ENCODE measurements around the gene POLN. TPM values are rescaled to one million over a fixed set of nuclear protein-coding genes. Genes with fewer than 3 reads are reported as not detected.

POLN gene
- total RNA-seq, 1 experiment from 2014 or later: 1.2 TPM

DNA sequence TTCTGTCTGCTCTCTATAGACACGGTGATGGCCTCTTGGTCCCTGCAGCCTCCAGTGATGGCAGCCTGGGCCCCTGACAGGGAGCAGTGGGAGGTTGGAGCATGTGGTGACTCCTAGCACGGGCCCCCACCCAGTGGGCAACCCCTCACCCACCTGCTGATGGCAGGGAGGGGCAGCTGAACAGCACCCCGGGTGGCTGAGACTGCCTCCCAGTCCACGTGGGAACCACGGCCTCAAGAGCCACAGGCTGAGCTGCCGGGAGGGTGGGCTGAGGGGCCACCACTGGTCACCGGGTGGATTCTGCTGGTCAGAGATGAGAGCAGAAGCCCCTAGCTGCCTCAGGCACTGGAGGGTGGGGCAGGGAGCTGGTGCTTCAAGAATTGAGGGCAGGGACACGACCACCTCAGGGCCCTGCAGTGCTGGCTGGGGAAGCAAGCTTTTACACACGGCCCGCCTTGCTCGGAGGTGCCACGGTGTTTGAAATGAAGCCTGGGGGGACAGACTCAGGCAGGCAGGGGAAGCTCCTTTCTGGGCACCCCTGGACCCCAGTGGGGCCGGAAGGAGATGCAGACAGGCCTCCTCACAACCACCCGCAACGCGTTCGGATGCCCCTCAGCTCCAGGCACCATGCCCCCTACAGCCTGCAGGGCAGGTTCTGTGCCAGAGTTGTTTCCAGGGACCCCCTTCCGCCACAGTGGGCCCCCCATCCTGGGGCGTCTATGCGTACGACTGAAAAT, 6.3 kb upstream of the POLN start:
- Histone ChIP-seq H3K4me3 (ENCODE audit: low read depth, low read length) (no peak overlapping the region), H3K4me1 (no peaks in the 10 kb centered on the region), H3K9me3 (no peaks in the 10 kb centered on the region), H3K27me3 (replicated peaks; ENCODE audit: control insufficient read depth, insufficient read depth, low read length) (no peaks in the 10 kb centered on the region), H3K36me3 (ENCODE audit: control insufficient read depth, insufficient read depth, low read length) (no peaks in the 10 kb centered on the region)
- CTCF ChIA-PET: no interaction called here
- H3K4me3 Mint-ChIP-seq (ENCODE audit: unreplicated experiment): no peak overlapping the region
- no peaks in the 10 kb centered on the region for H3K9me3 Mint-ChIP-seq (ENCODE audit: unreplicated experiment)
- H3K4me1 Mint-ChIP-seq (ENCODE audit: low read depth, unreplicated experiment): peaks cover 7% of the 10 kb centered on the region
- H3K27ac Mint-ChIP-seq (ENCODE audit: unreplicated experiment): no peak overlapping the region
- POLR2A ChIA-PET: no interaction called here
- BruUV-seq (replicated peaks): no TSS peak
- intact Hi-C loops (cut with micrococcal nuclease; ENCODE audit: unreplicated experiment): loop anchor here (10.0 kb wide), 1 partner anchor 107 kb away; no protein-coding TSS in a partner anchor
- TF ChIP-seq, protein P1, sequence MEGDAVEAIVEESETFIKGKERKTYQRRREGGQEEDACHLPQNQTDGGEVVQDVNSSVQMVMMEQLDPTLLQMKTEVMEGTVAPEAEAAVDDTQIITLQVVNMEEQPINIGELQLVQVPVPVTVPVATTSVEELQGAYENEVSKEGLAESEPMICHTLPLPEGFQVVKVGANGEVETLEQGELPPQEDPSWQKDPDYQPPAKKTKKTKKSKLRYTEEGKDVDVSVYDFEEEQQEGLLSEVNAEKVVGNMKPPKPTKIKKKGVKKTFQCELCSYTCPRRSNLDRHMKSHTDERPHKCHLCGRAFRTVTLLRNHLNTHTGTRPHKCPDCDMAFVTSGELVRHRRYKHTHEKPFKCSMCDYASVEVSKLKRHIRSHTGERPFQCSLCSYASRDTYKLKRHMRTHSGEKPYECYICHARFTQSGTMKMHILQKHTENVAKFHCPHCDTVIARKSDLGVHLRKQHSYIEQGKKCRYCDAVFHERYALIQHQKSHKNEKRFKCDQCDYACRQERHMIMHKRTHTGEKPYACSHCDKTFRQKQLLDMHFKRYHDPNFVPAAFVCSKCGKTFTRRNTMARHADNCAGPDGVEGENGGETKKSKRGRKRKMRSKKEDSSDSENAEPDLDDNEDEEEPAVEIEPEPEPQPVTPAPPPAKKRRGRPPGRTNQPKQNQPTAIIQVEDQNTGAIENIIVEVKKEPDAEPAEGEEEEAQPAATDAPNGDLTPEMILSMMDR (IDR thresholded peaks at IDR 0.05; ENCODE audit: insufficient read depth in 1 of 2, low read depth in 1 of 2, low read length in 1 of 2, severe bottlenecking in 1 of 2, unreplicated experiment in 1 of 2): no peak
- no peaks in the 10 kb centered on the region for H3K36me3 Mint-ChIP-seq (ENCODE audit: insufficient read depth, unreplicated experiment)
- no peak for DNase-seq
- no peaks in the 10 kb centered on the region for H3K27me3 Mint-ChIP-seq (ENCODE audit: insufficient read depth, unreplicated experiment)

DNA sequence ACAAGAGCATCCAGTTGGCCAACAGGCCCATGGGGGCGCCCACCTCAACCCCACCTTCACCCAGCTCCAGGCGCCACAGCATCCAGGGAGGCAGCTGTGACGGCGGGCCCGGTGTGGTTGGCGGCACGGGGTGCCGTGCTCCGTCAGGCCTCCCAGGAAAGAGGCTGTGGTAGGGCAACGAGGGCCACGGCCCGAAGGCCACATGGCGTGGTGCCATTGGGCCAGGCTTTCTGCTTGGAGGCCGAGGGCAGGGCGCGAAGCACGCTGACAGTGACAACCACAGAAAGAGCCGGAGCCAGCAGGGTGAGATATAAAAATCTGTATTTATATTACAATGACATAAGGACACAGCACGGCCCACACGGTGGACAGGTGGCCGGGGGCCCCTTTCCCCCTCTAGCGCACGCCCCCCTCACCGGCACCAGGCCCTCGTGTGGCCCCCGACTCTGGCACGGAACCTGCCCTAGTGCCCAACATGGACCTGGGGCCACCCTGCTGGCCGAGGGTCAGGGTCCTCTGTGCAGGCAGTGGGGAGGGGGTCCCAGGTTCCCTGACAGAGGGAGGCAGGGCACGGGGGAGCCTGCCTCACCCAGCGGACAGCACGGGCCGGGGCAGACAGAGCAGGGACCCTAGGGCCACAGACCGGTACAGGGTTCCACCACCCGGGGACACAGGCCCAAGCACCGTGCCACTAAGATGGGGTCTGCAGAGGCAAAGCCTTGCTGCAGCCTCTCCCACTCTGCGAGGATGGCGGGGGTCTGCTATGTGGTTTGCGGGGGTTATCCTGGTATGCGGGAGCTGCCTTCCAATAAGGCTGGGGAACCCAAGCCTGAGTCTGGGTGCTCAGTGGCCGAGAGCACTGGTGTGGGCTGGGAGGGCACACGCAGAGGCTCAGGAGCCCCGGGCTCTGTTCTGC, 5.5 kb upstream of the POLN start:
- DNase-seq: no peak
- H3K9me3 ChIP-seq: no peaks in the 10 kb centered on the region
- H3K36me3 ChIP-seq (ENCODE audit: control insufficient read depth, insufficient read depth, low read length): no peaks in the 10 kb centered on the region
- ChIA-PET POLR2A (no interaction called here), CTCF (no interaction called here)
- intact Hi-C loops (cut with micrococcal nuclease; ENCODE audit: unreplicated experiment): loop anchor here (10.0 kb wide), 1 partner anchor 107 kb away; no protein-coding TSS in a partner anchor
- Mint-ChIP-seq H3K4me3 (ENCODE audit: unreplicated experiment) (no peak overlapping the region), H3K27me3 (ENCODE audit: insufficient read depth, unreplicated experiment) (no peaks in the 10 kb centered on the region), H3K4me1 (ENCODE audit: low read depth, unreplicated experiment) (peaks cover 7% of the 10 kb centered on the region), H3K36me3 (ENCODE audit: insufficient read depth, unreplicated experiment) (no peaks in the 10 kb centered on the region), H3K9me3 (ENCODE audit: unreplicated experiment) (no peaks in the 10 kb centered on the region), H3K27ac (ENCODE audit: unreplicated experiment) (no peak overlapping the region)
- H3K4me3 ChIP-seq (ENCODE audit: low read depth, low read length): no peak overlapping the region
- no peaks in the 10 kb centered on the region for H3K27me3 ChIP-seq (replicated peaks; ENCODE audit: control insufficient read depth, insufficient read depth, low read length)
- TF ChIP-seq, protein P1 (IDR thresholded peaks at IDR 0.05; ENCODE audit: insufficient read depth in 1 of 2, low read depth in 1 of 2, low read length in 1 of 2, severe bottlenecking in 1 of 2, unreplicated experiment in 1 of 2): no peak
- no peaks in the 10 kb centered on the region for H3K4me1 ChIP-seq
- BruUV-seq (replicated peaks): no TSS peak

DNA sequence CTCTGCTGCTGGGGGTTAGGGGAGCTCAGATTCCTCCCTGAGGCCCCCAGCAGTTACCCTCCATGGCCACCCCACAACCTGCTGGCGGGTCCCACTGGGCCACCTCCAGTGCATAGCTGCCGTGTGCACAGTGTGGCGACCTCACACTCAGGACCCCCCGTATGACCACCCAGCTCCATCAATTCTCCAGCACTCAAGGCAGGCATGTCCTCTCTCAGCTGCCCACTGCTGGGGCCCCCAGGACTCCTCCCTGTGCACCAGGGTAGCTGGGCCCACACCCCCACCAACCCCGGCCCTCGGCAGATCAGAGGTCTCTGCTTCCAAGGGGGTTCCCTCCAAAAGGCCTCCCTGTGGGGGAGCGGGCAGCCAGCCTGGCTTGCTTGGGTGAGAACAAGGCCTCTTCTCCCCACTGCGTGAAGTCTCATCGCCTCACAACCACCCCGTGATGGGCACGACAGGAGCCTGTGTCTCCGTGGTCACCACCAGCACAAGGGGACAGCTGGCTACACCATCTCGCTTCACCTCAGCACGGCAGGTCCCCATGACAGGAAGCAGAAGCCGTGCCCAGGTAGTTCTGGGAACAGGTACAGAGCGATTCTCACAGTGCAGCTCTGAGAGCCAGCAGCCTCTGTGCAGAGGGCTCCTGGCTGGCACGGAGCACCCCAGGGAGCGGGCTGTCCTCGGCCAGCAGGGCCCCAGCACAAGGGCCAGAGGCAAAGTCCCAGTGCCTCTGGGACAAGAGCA, 4.6 kb upstream of the POLN start:
- no peak overlapping the region for H3K4me3 ChIP-seq (ENCODE audit: low read depth, low read length)
- BruUV-seq (replicated peaks): no TSS peak
- intact Hi-C loops (cut with micrococcal nuclease; ENCODE audit: unreplicated experiment): loop anchor here (10.0 kb wide), 1 partner anchor 108 kb away; no protein-coding TSS in a partner anchor
- CTCF ChIA-PET: no interaction called here
- POLR2A ChIA-PET: no interaction called here
- H3K36me3 ChIP-seq (ENCODE audit: control insufficient read depth, insufficient read depth, low read length): no peaks in the 10 kb centered on the region
- Mint-ChIP-seq H3K9me3 (ENCODE audit: unreplicated experiment) (no peaks in the 10 kb centered on the region), H3K36me3 (ENCODE audit: insufficient read depth, unreplicated experiment) (no peaks in the 10 kb centered on the region), H3K4me1 (ENCODE audit: low read depth, unreplicated experiment) (peaks cover 7% of the 10 kb centered on the region), H3K27me3 (ENCODE audit: insufficient read depth, unreplicated experiment) (no peaks in the 10 kb centered on the region), H3K4me3 (ENCODE audit: unreplicated experiment) (no peak overlapping the region), H3K27ac (ENCODE audit: unreplicated experiment) (no peak overlapping the region)
- no peaks in the 10 kb centered on the region for H3K27me3 ChIP-seq (replicated peaks; ENCODE audit: control insufficient read depth, insufficient read depth, low read length)
- TF ChIP-seq, protein P1 (IDR thresholded peaks at IDR 0.05; ENCODE audit: insufficient read depth in 1 of 2, low read depth in 1 of 2, low read length in 1 of 2, severe bottlenecking in 1 of 2, unreplicated experiment in 1 of 2): no peak
- H3K9me3 ChIP-seq: no peaks in the 10 kb centered on the region
- no peaks in the 10 kb centered on the region for H3K4me1 ChIP-seq
- no peak for DNase-seq

Measured in Caco-2 (cell line).